HFFc6 (cell line): Measurements from ENCODE around the gene TENM3. TPM values are rescaled to one million over a fixed set of nuclear protein-coding genes. Genes with fewer than 3 reads are reported as not detected.

ENCODE experiments used
- DNase-seq: peaks from one replicate; pipeline ENCODE4 v3.0.0-alpha.2; 2018
- H3K27ac Mint-ChIP-seq: 2 replicates; pipeline ENCODE4 v1.8.0; 2020; ENCODE audit warnings: mild to moderate bottlenecking, mixed read lengths
- H3K27me3 Mint-ChIP-seq: 2 replicates; pipeline ENCODE4 v1.8.0; 2021; ENCODE audit warnings: mild to moderate bottlenecking, moderate library complexity, mixed read lengths; ENCODE audit not compliant: insufficient read depth
- H3K36me3 Mint-ChIP-seq: 2 replicates; pipeline ENCODE4 v1.8.0; 2021; ENCODE audit warnings: low read depth, mixed read lengths
- H3K4me1 Mint-ChIP-seq: 2 replicates; pipeline ENCODE4 v1.8.0; 2020; ENCODE audit warnings: low read depth, mixed read lengths
- H3K4me3 Mint-ChIP-seq: 2 replicates; pipeline ENCODE4 v1.8.0; 2020; ENCODE audit warnings: mild to moderate bottlenecking, moderate library complexity, mixed read lengths
- H3K9me3 Mint-ChIP-seq: 2 replicates; pipeline ENCODE4 v1.8.0; 2020; ENCODE audit warnings: mild to moderate bottlenecking, mixed read lengths
- CTCF ChIP-seq: fragments of 200-600 bp; sonication (generic); IDR thresholded peaks from 2 replicates; pipeline ENCODE4 v1.5.0; 2021; ENCODE audit warnings: antibody characterized with exemption, mild to moderate bottlenecking
- total RNA-seq, 6 experiments: library from RNA; stranded (reverse); fragmentation: NEBNext Ultra II Directional; extraction: Animal tissue kit (Norgen Biotek cat#: 25700); gene quantifications; 2 replicates in 1 of 6; 3 replicates in 5 of 6; pipeline ENCODE4 v1.2.3, GENCODE V29; 2021

TENM3 gene
- total RNA-seq, 6 experiments from 2014 or later, result 31.1 to 52.1 (median 42.0) TPM

GRCh38 chr4:182555997-182556418 is 312.8 kb downstream of the TENM3 start:
- no peaks in the 10 kb centered on the region for H3K9me3 Mint-ChIP-seq
- H3K4me3 Mint-ChIP-seq, result peak overlapping the region; percentile 55
- H3K27me3 Mint-ChIP-seq, result no peaks in the 10 kb centered on the region; the same call in 1 of the 2 replicates
- peak; percentile 89 for DNase-seq
- no peaks in the 10 kb centered on the region for H3K36me3 Mint-ChIP-seq
- peak overlapping the region; percentile 82 for H3K27ac Mint-ChIP-seq
- TF ChIP-seq CTCF, result no peak
- peaks cover 83% of the 10 kb centered on the region for H3K4me1 Mint-ChIP-seq

GRCh38 chr4:182556580-182556979 is 313.4 kb downstream of the TENM3 start:
- Mint-ChIP-seq H3K9me3 (no peaks in the 10 kb centered on the region), H3K27me3 (no peaks in the 10 kb centered on the region; the same call in 1 of the 2 replicates), H3K4me3 (peak overlapping the region; percentile 69; the same call in 1 of the 2 replicates), H3K36me3 (no peaks in the 10 kb centered on the region), H3K4me1 (peaks cover 79% of the 10 kb centered on the region), H3K27ac (peak overlapping the region; percentile 76)
- peak; percentile 21 for DNase-seq
- no peak for TF ChIP-seq CTCF

- peak overlapping the region; percentile 84 for H3K27ac Mint-ChIP-seq
- peak; percentile 39 for TF ChIP-seq CTCF
- DNase-seq, result peak; percentile 46
These were observed 317.2 kb downstream of the TENM3 start for GRCh38 chr4:182560358-182560757.

GRCh38 chr4:182562350-182562749 is 319.1 kb downstream of the TENM3 start:
- Mint-ChIP-seq H3K4me1 (peaks cover 70% of the 10 kb centered on the region), H3K27ac (peak overlapping the region; percentile 60; the same call in 1 of the 2 replicates), H3K9me3 (no peaks in the 10 kb centered on the region), H3K36me3 (no peaks in the 10 kb centered on the region), H3K4me3 (peak overlapping the region; percentile 8; the same call in 1 of the 2 replicates), H3K27me3 (peaks cover 3% of the 10 kb centered on the region)
- TF ChIP-seq CTCF, result no peak
- no peak for DNase-seq

More at GRCh38 chr4:182560358-182560757, 317.2 kb downstream of the TENM3 start:
- H3K36me3 Mint-ChIP-seq, result no peaks in the 10 kb centered on the region
- H3K4me3 Mint-ChIP-seq, result peak overlapping the region; percentile 81
- H3K4me1 Mint-ChIP-seq, result peaks cover 79% of the 10 kb centered on the region
- H3K9me3 Mint-ChIP-seq, result no peaks in the 10 kb centered on the region
- H3K27me3 Mint-ChIP-seq, result no peaks in the 10 kb centered on the region; the same call in 1 of the 2 replicates

GRCh38 chr4:182564724-182565369 is 321.6 kb downstream of the TENM3 start:
- H3K4me3 Mint-ChIP-seq, result peak overlapping the region; percentile 12; the same call in 1 of the 2 replicates
- no peaks in the 10 kb centered on the region for H3K36me3 Mint-ChIP-seq
- no peak for TF ChIP-seq CTCF
- peaks cover 3% of the 10 kb centered on the region; the same call in 1 of the 2 replicates for H3K27me3 Mint-ChIP-seq
- peaks cover 70% of the 10 kb centered on the region for H3K4me1 Mint-ChIP-seq
- H3K27ac Mint-ChIP-seq, result peak overlapping the region; percentile 20; the same call in 1 of the 2 replicates
- H3K9me3 Mint-ChIP-seq, result no peaks in the 10 kb centered on the region
- DNase-seq, result no peak
